ENCODE results near the gene UBE4B.

DNA sequence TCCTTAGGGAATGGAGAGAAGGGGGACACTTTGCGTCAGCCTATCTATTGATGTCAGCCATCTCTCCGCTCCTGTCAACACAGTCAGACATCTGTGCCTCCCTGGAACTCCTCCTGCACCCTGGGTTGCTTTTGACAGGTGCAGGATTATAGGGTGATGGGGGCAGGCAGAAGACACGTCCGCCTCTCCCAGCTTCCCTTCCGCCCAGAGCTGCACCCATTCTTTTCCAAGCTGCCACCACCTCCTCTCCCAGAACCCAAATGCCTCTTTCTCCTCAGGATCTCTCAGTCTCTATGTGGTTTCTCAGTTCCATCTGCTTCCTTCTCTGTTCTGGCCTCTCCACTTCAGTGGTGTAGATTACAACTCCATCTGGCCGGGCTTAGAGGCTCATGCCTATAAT lies 160.5 kb downstream of the UBE4B start:
- TF ChIP-seq CTCF (IDR thresholded peaks at IDR 0.05) (no peak), POLR2AphosphoS5 (IDR thresholded peaks at IDR 0.05; ENCODE audit: low read depth, low read length) (no peak), SIN3A (IDR thresholded peaks at IDR 0.05; ENCODE audit: borderline replicate concordance, insufficient read depth, low read depth, low read length) (no peak), TCF7L2 (IDR thresholded peaks at IDR 0.05; ENCODE audit: low read depth, low read length) (no peak)
- TF ChIP-seq, protein P1, sequence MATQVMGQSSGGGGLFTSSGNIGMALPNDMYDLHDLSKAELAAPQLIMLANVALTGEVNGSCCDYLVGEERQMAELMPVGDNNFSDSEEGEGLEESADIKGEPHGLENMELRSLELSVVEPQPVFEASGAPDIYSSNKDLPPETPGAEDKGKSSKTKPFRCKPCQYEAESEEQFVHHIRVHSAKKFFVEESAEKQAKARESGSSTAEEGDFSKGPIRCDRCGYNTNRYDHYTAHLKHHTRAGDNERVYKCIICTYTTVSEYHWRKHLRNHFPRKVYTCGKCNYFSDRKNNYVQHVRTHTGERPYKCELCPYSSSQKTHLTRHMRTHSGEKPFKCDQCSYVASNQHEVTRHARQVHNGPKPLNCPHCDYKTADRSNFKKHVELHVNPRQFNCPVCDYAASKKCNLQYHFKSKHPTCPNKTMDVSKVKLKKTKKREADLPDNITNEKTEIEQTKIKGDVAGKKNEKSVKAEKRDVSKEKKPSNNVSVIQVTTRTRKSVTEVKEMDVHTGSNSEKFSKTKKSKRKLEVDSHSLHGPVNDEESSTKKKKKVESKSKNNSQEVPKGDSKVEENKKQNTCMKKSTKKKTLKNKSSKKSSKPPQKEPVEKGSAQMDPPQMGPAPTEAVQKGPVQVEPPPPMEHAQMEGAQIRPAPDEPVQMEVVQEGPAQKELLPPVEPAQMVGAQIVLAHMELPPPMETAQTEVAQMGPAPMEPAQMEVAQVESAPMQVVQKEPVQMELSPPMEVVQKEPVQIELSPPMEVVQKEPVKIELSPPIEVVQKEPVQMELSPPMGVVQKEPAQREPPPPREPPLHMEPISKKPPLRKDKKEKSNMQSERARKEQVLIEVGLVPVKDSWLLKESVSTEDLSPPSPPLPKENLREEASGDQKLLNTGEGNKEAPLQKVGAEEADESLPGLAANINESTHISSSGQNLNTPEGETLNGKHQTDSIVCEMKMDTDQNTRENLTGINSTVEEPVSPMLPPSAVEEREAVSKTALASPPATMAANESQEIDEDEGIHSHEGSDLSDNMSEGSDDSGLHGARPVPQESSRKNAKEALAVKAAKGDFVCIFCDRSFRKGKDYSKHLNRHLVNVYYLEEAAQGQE (IDR thresholded peaks at IDR 0.05; ENCODE audit: insufficient read depth in 1 of 2, low read depth in 2 of 2, low read length in 1 of 2) = no peak
